K562 (cell line): ENCODE results near the gene TLE4. TPM values are rescaled to one million over a fixed set of nuclear protein-coding genes. Genes with fewer than 3 reads are reported as not detected.

Experiments
- ATAC-seq: fragments of 200-7000 bp; cut with Tn5 transposase; 3 replicates; pipeline ENCODE4 v1.9.1; 2020; ENCODE audit warnings: moderate library complexity
- BruUV-seq: library from RNA; stranded (reverse); fragments of 400-500 nt; replicated peaks from 2 replicates; lab custom pipeline; 2021; lab: Mats Ljungman, UMichigan
- CTCF ChIA-PET: fragments of 300-600 bp; formaldehyde crosslinking; extraction: SDS; loops from one replicate; lab custom pipeline; 2021; ENCODE audit warnings: low intra/inter-chr PET ratio; lab: Yijun Ruan, JAX
- POLR2A ChIA-PET: fragments of 300-600, 350-650 bp; sonication (Branson Sonifier 250); formaldehyde crosslinking; extraction: SDS; loops from one replicate; lab custom pipeline; 2021; ENCODE audit warnings: antibody characterized with exemption, inconsistent platforms; lab: Yijun Ruan, JAX
- DNase-seq, 4 experiments: peaks; one replicate each; pipeline versions ENCODE4 v3.0.0 to v3.0.0-alpha.2; 2011 to 2018; ENCODE audit warnings: low spot score in 3 of 4, mixed read lengths in 3 of 4; ENCODE audit errors: extremely low read depth in 1 of 4
- FAIRE-seq: peaks from 2 replicates; lab custom pipeline; 2011; peaks lifted over from hg19 to GRCh38; lab: Jason Lieb, UNC
- H2AFZ ChIP-seq: 2 replicates; pipeline ENCODE4 v1.6.0; 2011; ENCODE audit warnings: low read depth, low read length, control low read depth, inconsistent platforms
- H3K27ac ChIP-seq: fragments of 200-600 bp; 3 replicates; pipeline ENCODE4 v1.8.0; 2011; ENCODE audit warnings: low read depth, mild to moderate bottlenecking, control low read depth, inconsistent platforms, low read length, moderate library complexity, mixed read lengths; ENCODE audit errors: extremely low read depth
- H3K27me3 ChIP-seq, 2 experiments: fragments of 300-600 bp in 1 of 2; 2 replicates in 1 of 2; 3 replicates in 1 of 2; pipeline versions ENCODE4 v1.6.0 to v1.8.0; 2011; ENCODE audit warnings: inconsistent platforms in 2 of 2, low read length in 2 of 2, mild to moderate bottlenecking in 1 of 2, mixed read lengths in 1 of 2, moderate library complexity in 1 of 2; ENCODE audit not compliant: control insufficient read depth in 2 of 2, insufficient read depth in 2 of 2
- H3K36me3 ChIP-seq: fragments of 300-600 bp; 3 replicates; pipeline ENCODE4 v1.8.0; 2011; ENCODE audit warnings: mild to moderate bottlenecking, low read length, inconsistent platforms; ENCODE audit not compliant: control insufficient read depth, insufficient read depth
- H3K4me1 ChIP-seq, 2 experiments: fragments of 200-600 bp in 1 of 2; replicated peaks in 1 of 2; 2 replicates in 1 of 2; 3 replicates in 1 of 2; pipeline versions ENCODE4 v1.5.1 to v1.8.0; 2011; ENCODE audit warnings: inconsistent platforms in 2 of 2, low read length in 2 of 2, mild to moderate bottlenecking in 1 of 2, mixed read lengths in 1 of 2, moderate library complexity in 1 of 2; ENCODE audit not compliant: control insufficient read depth in 2 of 2, insufficient read depth in 2 of 2
- H3K4me2 ChIP-seq: 2 replicates; pipeline ENCODE4 v1.6.1; 2011; ENCODE audit warnings: low read length, control low read depth, inconsistent platforms, mixed read lengths; ENCODE audit not compliant: insufficient read depth
- H3K4me3 ChIP-seq: fragments of 200-600 bp; sonication (generic), shearing (Covaris generic); 2 replicates; pipeline ENCODE4 v1.5.1; 2016; ENCODE audit warnings: control low read depth, inconsistent platforms
- H3K79me2 ChIP-seq: fragments of 200-600 bp; 3 replicates; pipeline ENCODE4 v1.8.0; 2011; ENCODE audit warnings: low read length, inconsistent platforms; ENCODE audit not compliant: control insufficient read depth, insufficient read depth
- H3K9ac ChIP-seq, 2 experiments: 2 replicates each; pipeline versions ENCODE4 v1.6.0 to v1.6.1; 2011; ENCODE audit warnings: low read depth in 2 of 2, low read length in 2 of 2, control low read depth in 1 of 2, inconsistent platforms in 1 of 2, mild to moderate bottlenecking in 1 of 2, mixed read lengths in 1 of 2; ENCODE audit not compliant: insufficient read depth in 1 of 2
- H3K9me1 ChIP-seq: one replicate; pipeline ENCODE4 v1.6.0; 2011; ENCODE audit warnings: inconsistent platforms, mild to moderate bottlenecking, low read length, moderate library complexity; ENCODE audit not compliant: control insufficient read depth, insufficient read depth
- H3K9me3 ChIP-seq: replicated peaks from 2 replicates; pipeline ENCODE4 v1.5.1; 2011; ENCODE audit warnings: low read depth, low read length, inconsistent platforms; ENCODE audit not compliant: control insufficient read depth, insufficient read depth
- H4K20me1 ChIP-seq: replicated peaks from 2 replicates; pipeline ENCODE4 v1.6.1; 2011; ENCODE audit warnings: low read length, inconsistent platforms, mixed read lengths; ENCODE audit not compliant: control insufficient read depth, insufficient read depth
- CHD7 ChIP-seq: fragments of 200-600 bp; sonication (generic); IDR thresholded peaks from one replicate; pipeline ENCODE4 v1.6.1; 2012; ENCODE audit warnings: mild to moderate bottlenecking, low read depth, low read length, inconsistent platforms
- ID3 ChIP-seq, 2 experiments: fragments of 250-450 bp in 1 of 2; fragments of 450-650 bp in 1 of 2; sonication (Bioruptor Pico) in 1 of 2; IDR thresholded peaks; 2 replicates each; pipeline versions ENCODE4 v1.6.1 to v1.8.0; 2016 to 2021; ENCODE audit warnings: mild to moderate bottlenecking in 2 of 2, moderate library complexity in 2 of 2, missing compliant biosample characterization in 1 of 2, missing genetic modification characterization in 1 of 2
- NCOA4 ChIP-seq: fragments of 450-650 bp; IDR thresholded peaks from 2 replicates; pipeline ENCODE4 v1.6.1; 2018; ENCODE audit warnings: mild to moderate bottlenecking; ENCODE audit not compliant: partially characterized antibody
- POLR2AphosphoS2 ChIP-seq: IDR thresholded peaks from 2 replicates; pipeline ENCODE4 v1.6.1; 2012; ENCODE audit warnings: low read length, improper control_type of control experiment
- RUNX1 ChIP-seq: sonication (generic); IDR thresholded peaks from 2 replicates; pipeline ENCODE4 v1.6.1; 2016; ENCODE audit warnings: antibody characterized with exemption, low read depth
- SMAD1 ChIP-seq: fragments of 150-350 bp; IDR thresholded peaks from 2 replicates; pipeline ENCODE4 v1.6.1; 2014; ENCODE audit warnings: low read length, low read depth; ENCODE audit not compliant: partially characterized antibody
- TEAD1 ChIP-seq, 2 experiments: fragments of 450-650 bp in 1 of 2; sonication (generic) in 1 of 2; formaldehyde crosslinking; IDR thresholded peaks; 2 replicates each; pipeline versions ENCODE4 v1.4.0 to v1.8.0; 2020 to 2022; ENCODE audit warnings: mild to moderate bottlenecking in 2 of 2, missing genetic modification reagents in 1 of 2
- ZNF324 ChIP-seq: fragments of 250-450 bp; sonication (Bioruptor Pico); IDR thresholded peaks from 2 replicates; pipeline ENCODE4 v1.4.0; 2020; ENCODE audit warnings: mild to moderate bottlenecking
- WGBS: fragments of 100-300 bp; shearing (Covaris generic); methylation state at CpG from one replicate; pipeline ENCODE4 v1.1.6; 2016; ENCODE audit warnings: low coverage, mixed read lengths; ENCODE audit not compliant: insufficient coverage; ENCODE audit errors: missing lambda C conversion rate; 5-methylcytosine and 5-hydroxymethylcytosine counted together
- in situ Hi-C: fragments of 300-500 bp; cut with MboI; formaldehyde crosslinking; loops from 4 replicates; pipeline ENCODE4 v1.15.0; 2018; ENCODE audit warnings: inconsistent platforms, mixed read lengths
- intact Hi-C: fragments of 100-400 bp; cut with micrococcal nuclease; formaldehyde crosslinking; loops from 2 replicates; pipeline ENCODE4 v1.14.2; 2022
- polyA plus RNA-seq, 8 experiments: library from polyadenylated mRNA; depleted of rRNA in 4 of 8; stranded (reverse) in 5 of 8; unstranded in 3 of 8; fragments of >200 nt; fragmentation: Nextera tagmentation in 2 of 8; fragmentation: Illumina TruSeq in 1 of 8; extraction: Ambion mirVana in 2 of 8; extraction: Trizol in 1 of 8; gene quantifications; 2 replicates each; pipeline versions ENCODE4 v1.2.1 to v1.2.3, GENCODE V29; 2011 to 2014; ENCODE audit warnings: inconsistent platforms in 1 of 8, missing spikeins in 1 of 8
- total RNA-seq, 7 experiments: library from RNA; depleted of rRNA in 6 of 7; stranded (reverse); fragments of >200 nt in 6 of 7; fragmentation: Illumina TruSeq in 2 of 7; extraction: Trizol in 2 of 7; gene quantifications; 2 replicates each; pipeline versions ENCODE4 v1.2.1 to v1.2.3, GENCODE V29; 2011 to 2021; ENCODE audit warnings: low replicate concordance in 1 of 7

The TLE4 gene
- total and polyA plus RNA-seq, 9 of the 15 experiments (the other 6 are each of a cell fraction or from before 2014, with no cell fraction given): 1.1 to 8.8 (median 5.7) TPM

- no peak for ATAC-seq
- no peak for FAIRE-seq
- POLR2A ChIA-PET: no interaction called here
- TF ChIP-seq NCOA4: no peak
- TF ChIP-seq ID3 (CRISPR knock-in tag; IDR thresholded peaks at IDR 0.05): no peak
- no peak for TF ChIP-seq ID3 (tag; IDR thresholded peaks at IDR 0.05)
- TF ChIP-seq TEAD1 (CRISPR knock-in tag; IDR thresholded peaks at IDR 0.05): no peak
- TF ChIP-seq CHD7: no peak
- TF ChIP-seq RUNX1: no peak
- TF ChIP-seq ZNF324: no peak
- no peak for TF ChIP-seq SMAD1
- no peak for TF ChIP-seq POLR2AphosphoS2
- H3K9me3 ChIP-seq: no peaks in the 10 kb centered on the region
- no peak overlapping the region for H3K9ac ChIP-seq
- H2AFZ ChIP-seq: no peak overlapping the region
- no peaks in the 10 kb centered on the region for H3K9me1 ChIP-seq
- 3% methylated on average over 3 of the region's 5 CpGs for WGBS
- H3K4me3 ChIP-seq: no peak overlapping the region
- BruUV-seq: no TSS peak
- CTCF ChIA-PET: no interaction called here
- H3K4me2 ChIP-seq: no peak overlapping the region
- H3K4me1 ChIP-seq: no peaks in the 10 kb centered on the region
- DNase-seq: no peak
- no peak overlapping the region for H3K27ac ChIP-seq
- H4K20me1 ChIP-seq: no peaks in the 10 kb centered on the region
- intact Hi-C loops: no loop called here
- no peaks in the 10 kb centered on the region for H3K27me3 ChIP-seq
- in situ Hi-C loops: no loop called here
- no peaks in the 10 kb centered on the region for H3K79me2 ChIP-seq
- no peaks in the 10 kb centered on the region for H3K36me3 ChIP-seq
These were observed 164.3 kb downstream of the TLE4 start for GRCh38 chr9:79736051-79736450.
